Fibroblast of pulmonary artery (primary cell): ENCODE results near the gene GALNT7.
"Not testable (repeated sequence)": the region's sequence is repeated elsewhere in the genome, so short reads cannot be mapped to it uniquely, and the experiment has no call there.

Experiments used
- DNase-seq: peaks from one replicate; pipeline ENCODE4 v3.0.0-alpha.2; 2010; ENCODE audit warnings: low read depth
- H3K4me3 ChIP-seq: replicated peaks from 2 replicates; pipeline ENCODE4 v1.5.1; 2011; ENCODE audit warnings: low read depth, mild to moderate bottlenecking, control low read depth, low read length, moderate library complexity
- CTCF ChIP-seq: IDR thresholded peaks from 2 replicates; pipeline ENCODE4 v1.5.1; 2011; ENCODE audit warnings: mild to moderate bottlenecking, control low read depth, low read length, inconsistent platforms; ENCODE audit errors: missing control alignments

The GALNT7 gene

DNA sequence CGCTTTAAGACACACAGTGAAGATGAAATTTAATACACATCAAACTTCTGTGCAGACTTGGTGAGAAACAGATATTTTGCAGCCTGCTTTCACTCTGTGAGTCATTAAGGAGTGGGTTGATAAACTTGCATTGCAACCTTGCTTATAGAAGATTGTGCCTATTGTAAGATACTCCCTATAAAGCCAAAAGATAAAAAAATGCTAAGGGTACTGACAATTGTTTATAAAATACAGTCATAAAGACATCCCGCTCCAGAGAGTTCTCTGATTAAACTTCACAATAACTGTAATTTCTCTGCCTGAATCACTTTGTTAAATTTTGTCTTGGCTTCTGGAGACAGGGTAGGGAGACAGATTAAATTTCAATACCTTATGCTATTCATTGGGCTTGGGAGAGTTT is 49.1 kb downstream of the GALNT7 start:
- H3K4me3 ChIP-seq = no peak overlapping the region
- peak; percentile 72 for DNase-seq
- no peak for TF ChIP-seq CTCF

- H3K4me3 ChIP-seq = no peak overlapping the region
- TF ChIP-seq CTCF = no peak
- peak; percentile 40 for DNase-seq
Measured at GRCh38 chr4:173218411-173219125, 50.0 kb downstream of the GALNT7 start.

- DNase-seq, H3K4me3 ChIP-seq: not testable (repeated sequence)
Measured at GRCh38 chr4:173219126-173219437, 50.5 kb downstream of the GALNT7 start.

GRCh38 chr4:173223743-173224142 is 55.1 kb downstream of the GALNT7 start:
- no peak for DNase-seq
- no peak overlapping the region for H3K4me3 ChIP-seq
- TF ChIP-seq CTCF = no peak

GRCh38 chr4:173226401-173226888 is 57.8 kb downstream of the GALNT7 start:
- DNase-seq = no peak
- no peak for TF ChIP-seq CTCF
- H3K4me3 ChIP-seq = no peak overlapping the region

- no peak for TF ChIP-seq CTCF
- H3K4me3 ChIP-seq = no peak overlapping the region
- DNase-seq = no peak
Measured at GRCh38 chr4:173227756-173228155, 59.1 kb downstream of the GALNT7 start.

- no peak overlapping the region for H3K4me3 ChIP-seq
- TF ChIP-seq CTCF = no peak
- DNase-seq = no peak
Measured at GRCh38 chr4:173230062-173230461, 61.5 kb downstream of the GALNT7 start.

DNA sequence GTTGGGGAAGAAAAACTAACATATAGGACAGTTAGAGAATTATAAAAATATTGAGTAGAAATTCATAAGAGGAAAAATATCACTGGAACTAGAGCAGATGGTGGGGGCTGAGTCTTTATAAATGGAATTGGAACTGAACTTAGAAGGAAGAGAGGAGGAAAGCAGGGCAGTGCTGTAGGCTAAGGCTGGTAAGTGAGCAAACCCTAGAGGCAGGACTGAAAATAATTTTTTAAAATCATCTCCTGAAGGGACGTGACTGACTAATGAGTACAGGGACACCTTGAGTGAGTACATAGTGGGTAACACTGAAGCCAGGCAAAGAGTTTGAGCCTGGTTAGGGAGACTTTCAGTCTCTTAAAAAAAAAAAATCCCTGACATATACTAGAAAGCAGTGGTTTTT is 63.3 kb downstream of the GALNT7 start:
- DNase-seq = peak; percentile 46
- H3K4me3 ChIP-seq = no peak overlapping the region
- TF ChIP-seq CTCF = peak; percentile 43
